Nephron (organoid): ENCODE measurements around the gene MED12.

Source experiments
- H3K27ac Mint-ChIP-seq, 3 experiments: 2 replicates each; pipeline ENCODE4 v1.8.0; 2020; ENCODE audit warnings: mixed read lengths in 3 of 3, mild to moderate bottlenecking in 2 of 3, moderate library complexity in 1 of 3
- H3K27me3 Mint-ChIP-seq: 2 replicates; pipeline ENCODE4 v1.8.0; 2021; ENCODE audit warnings: low read depth, mild to moderate bottlenecking, moderate library complexity, mixed read lengths
- H3K36me3 Mint-ChIP-seq: 2 replicates; pipeline ENCODE4 v1.8.0; 2020; ENCODE audit warnings: low read depth, mixed read lengths
- H3K4me1 Mint-ChIP-seq: 2 replicates; pipeline ENCODE4 v1.8.0; 2020; ENCODE audit warnings: mixed read lengths
- H3K4me3 Mint-ChIP-seq, 3 experiments: 2 replicates each; pipeline ENCODE4 v1.8.0; 2020; ENCODE audit warnings: mild to moderate bottlenecking in 3 of 3, mixed read lengths in 3 of 3, moderate library complexity in 2 of 3
- H3K9me3 Mint-ChIP-seq: 2 replicates; pipeline ENCODE4 v1.8.0; 2020; ENCODE audit warnings: mixed read lengths
- CTCF ChIP-seq, 3 experiments: fragments of 200-600 bp; sonication (generic); IDR thresholded peaks; one replicate each; pipeline ENCODE4 v1.5.0; 2021; ENCODE audit warnings: antibody characterized with exemption in 3 of 3; ENCODE audit not compliant: unreplicated experiment in 3 of 3

Gene MED12

GRCh38 chrX:71098302-71098701 lies 20.1 kb upstream of the MED12 start:
- H3K27me3 Mint-ChIP-seq: peaks cover 5% of the 10 kb centered on the region
- peak overlapping the region; percentile 46 to 97 (median 96) for H3K4me3 Mint-ChIP-seq
- TF ChIP-seq CTCF (IDR thresholded peaks at IDR 0.05; ENCODE audit: unreplicated experiment in 3 of 3): peak; percentile 24 to 40 (median 29)
- peaks cover 38% of the 10 kb centered on the region for H3K4me1 Mint-ChIP-seq
- no peaks in the 10 kb centered on the region for H3K36me3 Mint-ChIP-seq
- peak overlapping the region in 2 of 3 experiments; percentile 37 to 60 for H3K27ac Mint-ChIP-seq
- peaks cover 6% of the 10 kb centered on the region for H3K9me3 Mint-ChIP-seq

DNA sequence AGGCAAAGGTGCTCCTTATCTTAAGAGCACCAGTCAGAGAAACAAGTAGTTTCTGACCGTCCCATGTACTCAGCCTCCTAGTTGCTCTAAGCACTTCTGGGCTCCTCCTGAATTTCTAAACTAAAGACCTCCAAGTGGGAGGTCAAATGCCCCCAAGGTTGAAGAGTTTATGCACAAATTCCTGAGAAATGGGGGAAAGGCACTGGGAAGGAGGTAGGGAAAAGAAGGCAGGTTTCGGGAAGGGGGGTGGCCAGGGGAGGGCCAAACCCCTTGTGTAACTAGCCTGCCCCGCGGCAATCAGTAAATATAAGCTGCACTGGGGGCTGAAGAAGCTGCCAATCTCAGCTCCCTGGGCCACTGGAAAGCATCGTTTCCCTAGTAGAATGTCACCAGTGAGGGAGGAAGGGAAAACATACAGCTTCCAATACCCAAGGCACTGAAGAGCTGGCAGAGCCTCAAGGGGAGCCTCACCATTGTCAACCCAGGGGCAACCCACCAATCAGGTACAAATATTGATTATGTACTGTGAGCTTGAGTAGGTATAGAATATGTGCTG lies 19.4 kb upstream of the MED12 start:
- Mint-ChIP-seq H3K27ac (peak overlapping the region in 2 of 3 experiments; percentile 37 to 38), H3K4me3 (peak overlapping the region; percentile 21 to 96 (median 46)), H3K36me3 (no peaks in the 10 kb centered on the region), H3K27me3 (peaks cover 5% of the 10 kb centered on the region), H3K9me3 (peaks cover 6% of the 10 kb centered on the region), H3K4me1 (peaks cover 45% of the 10 kb centered on the region)
- no peak for TF ChIP-seq CTCF (IDR thresholded peaks at IDR 0.05; ENCODE audit: unreplicated experiment in 3 of 3)

DNA sequence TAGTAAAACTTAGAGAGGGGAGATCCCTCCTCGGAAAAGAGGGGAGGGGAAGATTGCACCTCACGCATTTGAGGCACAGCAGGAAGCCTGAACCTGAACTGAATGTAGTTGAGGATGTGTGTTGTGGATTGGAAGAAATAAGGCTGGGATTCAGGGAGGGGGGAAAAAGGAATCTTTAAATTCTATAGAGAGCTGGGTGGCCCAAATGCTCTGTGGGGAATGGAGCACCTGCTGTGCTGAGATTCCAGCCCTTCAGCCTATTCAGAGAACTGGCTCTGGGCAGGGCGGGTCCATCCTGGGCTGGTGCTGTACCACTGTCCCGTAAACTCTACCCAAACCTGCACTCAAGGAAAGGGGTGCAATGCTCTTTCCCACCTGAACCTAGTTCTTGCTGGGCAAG lies 18.7 kb upstream of the MED12 start:
- TF ChIP-seq CTCF (IDR thresholded peaks at IDR 0.05; ENCODE audit: unreplicated experiment in 3 of 3): no peak
- H3K4me1 Mint-ChIP-seq: peaks cover 52% of the 10 kb centered on the region
- peak overlapping the region in 2 of 3 experiments; percentile 21 to 96 for H3K4me3 Mint-ChIP-seq
- H3K36me3 Mint-ChIP-seq: no peaks in the 10 kb centered on the region
- peaks cover 5% of the 10 kb centered on the region for H3K9me3 Mint-ChIP-seq
- peak overlapping the region in 2 of 3 experiments; percentile 37 to 65 for H3K27ac Mint-ChIP-seq
- H3K27me3 Mint-ChIP-seq: peaks cover 5% of the 10 kb centered on the region

DNA sequence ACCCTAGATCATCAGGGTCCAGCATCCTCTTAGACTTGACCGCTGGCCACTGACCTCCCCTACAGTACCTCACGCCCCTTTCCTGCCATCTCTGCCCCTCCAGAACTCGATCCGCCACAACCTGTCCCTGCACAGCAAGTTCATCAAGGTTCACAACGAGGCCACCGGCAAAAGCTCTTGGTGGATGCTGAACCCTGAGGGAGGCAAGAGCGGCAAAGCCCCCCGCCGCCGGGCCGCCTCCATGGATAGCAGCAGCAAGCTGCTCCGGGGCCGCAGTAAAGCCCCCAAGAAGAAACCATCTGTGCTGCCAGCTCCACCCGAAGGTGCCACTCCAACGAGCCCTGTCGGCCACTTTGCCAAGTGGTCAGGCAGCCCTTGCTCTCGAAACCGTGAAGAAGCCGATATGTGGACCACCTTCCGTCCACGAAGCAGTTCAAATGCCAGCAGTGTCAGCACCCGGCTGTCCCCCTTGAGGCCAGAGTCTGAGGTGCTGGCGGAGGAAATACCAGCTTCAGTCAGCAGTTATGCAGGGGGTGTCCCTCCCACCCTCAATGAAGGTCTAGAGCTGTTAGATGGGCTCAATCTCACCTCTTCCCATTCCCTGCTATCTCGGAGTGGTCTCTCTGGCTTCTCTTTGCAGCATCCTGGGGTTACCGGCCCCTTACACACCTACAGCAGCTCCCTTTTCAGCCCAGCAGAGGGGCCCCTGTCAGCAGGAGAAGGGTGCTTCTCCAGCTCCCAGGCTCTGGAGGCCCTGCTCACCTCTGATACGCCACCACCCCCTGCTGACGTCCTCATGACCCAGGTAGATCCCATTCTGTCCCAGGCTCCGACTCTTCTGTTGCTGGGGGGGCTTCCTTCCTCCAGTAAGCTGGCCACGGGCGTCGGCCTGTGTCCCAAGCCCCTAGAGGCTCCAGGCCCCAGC lies 17.6 kb upstream of the MED12 start:
- H3K36me3 Mint-ChIP-seq: no peaks in the 10 kb centered on the region
- TF ChIP-seq CTCF (IDR thresholded peaks at IDR 0.05; ENCODE audit: unreplicated experiment in 3 of 3): no peak
- peaks cover 5% of the 10 kb centered on the region for H3K9me3 Mint-ChIP-seq
- H3K4me1 Mint-ChIP-seq: peaks cover 52% of the 10 kb centered on the region
- peaks cover 5% of the 10 kb centered on the region for H3K27me3 Mint-ChIP-seq
- H3K27ac Mint-ChIP-seq: peak overlapping the region in 2 of 3 experiments; percentile 45 to 52
- no peak overlapping the region for H3K4me3 Mint-ChIP-seq

- Mint-ChIP-seq H3K27ac (peak overlapping the region; percentile 87 to 91 (median 90)), H3K4me1 (peaks cover 59% of the 10 kb centered on the region), H3K27me3 (no peaks in the 10 kb centered on the region), H3K4me3 (peak overlapping the region in 1 of 3 experiments; percentile 46), H3K36me3 (no peaks in the 10 kb centered on the region), H3K9me3 (peaks cover 7% of the 10 kb centered on the region)
- TF ChIP-seq CTCF (IDR thresholded peaks at IDR 0.05; ENCODE audit: unreplicated experiment in 3 of 3): no peak
Observed at GRCh38 chrX:71102292-71102691, 16.1 kb upstream of the MED12 start.
